COLO668 (cell line): ENCODE measurements around the gene MARVELD3.
"Not testable (repeated sequence)": the region's sequence is repeated elsewhere in the genome, so short reads cannot be mapped to it uniquely, and the experiment has no call there.

Experiments
- DNase-seq: peaks from one replicate; lab custom pipeline; 2025; ENCODE audit not compliant: unreplicated experiment; lab: John Stamatoyannopoulos, UW

The MARVELD3 gene, protein sequence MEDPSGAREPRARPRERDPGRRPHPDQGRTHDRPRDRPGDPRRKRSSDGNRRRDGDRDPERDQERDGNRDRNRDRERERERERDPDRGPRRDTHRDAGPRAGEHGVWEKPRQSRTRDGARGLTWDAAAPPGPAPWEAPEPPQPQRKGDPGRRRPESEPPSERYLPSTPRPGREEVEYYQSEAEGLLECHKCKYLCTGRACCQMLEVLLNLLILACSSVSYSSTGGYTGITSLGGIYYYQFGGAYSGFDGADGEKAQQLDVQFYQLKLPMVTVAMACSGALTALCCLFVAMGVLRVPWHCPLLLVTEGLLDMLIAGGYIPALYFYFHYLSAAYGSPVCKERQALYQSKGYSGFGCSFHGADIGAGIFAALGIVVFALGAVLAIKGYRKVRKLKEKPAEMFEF

GRCh38 chr16:71626018-71626857, at the start of gene MARVELD3:
Gene MARVELD3 (plus strand): TSS chr16:71626184. CDS start chr16:71626230, 46 bp downstream.
- DNase-seq = peak; percentile 90

DNA sequence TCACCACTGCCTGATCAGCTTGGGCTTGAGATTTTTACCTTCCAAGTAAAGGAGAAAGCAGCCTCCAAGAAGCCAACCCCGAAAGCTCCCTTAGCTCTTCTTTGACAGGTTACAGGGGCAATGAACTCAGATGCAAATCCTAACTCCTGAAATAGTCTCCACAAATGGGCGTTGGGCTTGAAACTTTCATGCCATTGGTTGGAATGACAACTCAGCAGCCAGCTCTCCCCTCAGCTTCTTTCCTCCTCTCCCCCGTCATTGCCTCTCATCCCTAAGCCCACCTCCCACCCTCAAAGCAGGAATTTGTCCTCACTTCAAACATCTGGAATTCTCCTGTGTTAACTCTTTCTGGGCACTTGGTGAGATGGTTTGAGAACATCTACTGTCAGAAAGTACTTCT, 49.0 kb upstream of the MARVELD3 start, which contains the start of gene TAT:
TAT (minus strand) TSS at position 122 of the 400 bp plus-strand sequence. CDS start 677 bp downstream, outside the sequence.
- no peak for DNase-seq

- not testable (repeated sequence) for DNase-seq
These were observed 43.5 kb upstream of the MARVELD3 start for GRCh38 chr16:71582553-71582848.

DNA sequence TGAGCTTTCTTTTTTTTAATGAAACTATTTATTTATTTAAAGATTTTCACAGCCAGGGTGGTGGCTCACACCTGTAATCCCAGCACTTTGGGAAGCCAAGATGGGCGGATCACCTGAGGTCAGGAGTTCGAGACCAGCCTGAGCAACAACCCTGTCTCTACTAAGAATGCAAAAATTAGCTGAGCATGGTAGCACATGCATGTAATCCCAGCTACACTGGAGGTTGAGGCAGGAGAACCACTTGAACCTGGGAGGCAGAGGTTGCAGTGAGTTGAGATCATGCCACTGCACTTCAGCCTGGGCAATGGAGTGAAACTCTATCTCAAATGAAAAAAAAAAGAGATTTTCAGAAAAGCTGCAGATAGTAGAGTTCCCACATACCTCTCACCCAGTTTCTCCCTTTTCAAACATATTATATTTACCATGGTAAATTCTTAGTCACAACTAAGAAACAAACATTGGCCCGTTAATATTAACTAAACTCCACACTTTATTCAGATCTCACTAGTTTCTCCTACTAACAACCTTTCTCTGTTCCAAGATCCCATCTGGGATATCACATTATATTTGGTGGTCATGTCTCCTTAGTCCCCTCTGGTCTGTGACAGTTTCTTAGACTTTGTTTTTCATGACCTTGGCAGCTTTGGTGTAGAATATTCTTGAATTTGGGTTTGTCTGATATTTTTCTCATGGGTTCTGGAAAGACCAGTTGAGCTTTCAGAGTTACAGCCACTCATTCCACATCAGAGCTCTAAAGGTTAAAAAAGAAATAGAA, 41.3 kb upstream of the MARVELD3 start:
- DNase-seq = no peak

- DNase-seq = no peak
These were observed 40.7 kb upstream of the MARVELD3 start for GRCh38 chr16:71585318-71585703.

DNA sequence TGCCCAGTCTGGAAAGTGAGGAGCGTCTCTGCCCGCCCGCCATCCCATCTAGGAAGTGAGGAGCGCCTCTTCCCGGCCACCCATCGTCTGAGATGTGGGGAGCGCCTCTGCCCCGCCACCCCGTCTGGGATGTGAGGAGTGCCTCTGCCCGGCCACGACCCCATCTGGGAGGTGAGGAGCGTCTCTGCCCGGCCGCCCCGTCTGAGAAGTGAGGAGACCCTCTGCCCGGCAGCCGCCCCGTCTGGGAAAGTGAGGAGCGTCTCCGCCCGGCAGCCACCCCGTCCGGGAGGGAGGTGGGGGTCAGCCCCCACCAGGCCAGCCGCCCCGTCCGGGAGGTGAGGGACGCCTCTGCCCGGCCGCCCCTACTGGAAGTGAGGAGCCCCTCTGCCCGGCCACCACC, 36.6 kb upstream of the MARVELD3 start:
- not testable (repeated sequence) for DNase-seq

GRCh38 chr16:71590071-71590470, 35.9 kb upstream of the MARVELD3 start:
- DNase-seq = not testable (repeated sequence)

DNA sequence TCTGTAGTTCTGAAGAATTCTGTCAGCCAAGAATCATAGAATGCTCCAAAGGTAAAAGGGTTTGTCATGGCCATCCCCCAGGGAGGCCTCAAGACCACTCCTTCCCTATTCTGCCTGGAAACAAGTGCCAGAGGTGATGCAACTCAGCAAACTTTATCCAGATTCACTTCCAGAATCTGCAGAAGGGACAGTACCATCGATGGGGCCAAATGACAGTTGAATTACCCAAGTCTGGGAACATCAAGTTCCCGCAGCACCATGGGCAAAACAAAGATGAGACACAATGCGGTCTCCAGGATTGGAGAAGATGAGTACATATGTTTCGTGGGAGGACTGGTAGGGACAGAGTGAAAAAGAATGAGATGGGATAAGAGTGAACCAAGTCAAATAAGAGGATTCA, 35.4 kb upstream of the MARVELD3 start:
- no peak for DNase-seq

DNA sequence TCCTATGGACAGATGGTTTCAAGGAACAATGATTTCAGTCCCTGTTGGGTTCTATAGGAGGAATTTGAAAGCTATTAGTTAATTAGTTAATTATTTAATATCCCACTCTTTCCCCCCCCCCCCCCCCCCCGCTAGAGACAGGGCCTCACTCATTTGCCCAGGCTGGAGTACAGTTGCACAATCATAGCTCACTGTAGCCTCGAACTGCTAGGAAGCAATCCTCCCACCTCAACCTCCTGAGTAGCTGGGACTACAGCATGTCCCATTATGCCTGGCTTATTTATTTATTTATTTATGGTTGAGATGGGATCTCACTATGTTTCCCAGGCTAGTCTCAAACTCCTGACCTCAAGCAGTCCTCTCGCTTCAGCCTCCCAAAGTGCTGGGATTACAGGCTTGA, 34.1 kb upstream of the MARVELD3 start:
- DNase-seq = no peak

- DNase-seq = no peak
These were observed 32.7 kb upstream of the MARVELD3 start for GRCh38 chr16:71593048-71593999.

DNA sequence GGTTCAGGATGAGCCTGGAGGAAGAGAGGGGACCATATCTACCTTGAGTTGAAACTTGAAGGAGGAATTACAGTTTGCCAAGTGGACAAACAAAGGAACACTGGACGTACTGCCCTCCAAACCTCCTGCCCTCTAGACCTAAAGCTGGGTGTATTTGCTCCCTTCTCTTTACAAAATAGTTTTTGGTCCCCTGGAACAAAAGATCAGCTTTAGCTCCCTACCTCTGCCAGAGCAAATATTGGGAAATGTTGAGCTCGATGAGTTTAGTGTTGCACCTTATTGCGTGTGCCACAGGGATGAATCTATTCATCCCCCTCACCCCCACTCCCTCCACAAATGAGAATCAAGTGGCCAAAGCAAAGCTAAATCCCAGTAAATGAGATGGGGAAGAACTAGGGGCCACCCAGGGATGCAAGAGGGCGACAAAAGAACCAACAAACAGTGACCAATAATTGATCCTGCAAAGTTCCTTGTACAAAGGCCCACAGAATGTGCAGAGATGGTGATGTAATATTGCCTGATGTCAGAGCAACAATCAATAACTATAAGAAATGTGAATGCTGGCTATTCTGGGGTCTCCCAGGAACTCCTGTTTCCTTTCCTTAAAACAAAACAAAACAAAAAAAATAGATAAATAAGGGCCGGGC, 31.9 kb upstream of the MARVELD3 start:
- no peak for DNase-seq

GRCh38 chr16:71595340-71595826, 30.6 kb upstream of the MARVELD3 start:
- DNase-seq = not testable (repeated sequence)

- DNase-seq = not testable (repeated sequence)
These were observed 27.6 kb upstream of the MARVELD3 start for GRCh38 chr16:71598426-71598825.

DNA sequence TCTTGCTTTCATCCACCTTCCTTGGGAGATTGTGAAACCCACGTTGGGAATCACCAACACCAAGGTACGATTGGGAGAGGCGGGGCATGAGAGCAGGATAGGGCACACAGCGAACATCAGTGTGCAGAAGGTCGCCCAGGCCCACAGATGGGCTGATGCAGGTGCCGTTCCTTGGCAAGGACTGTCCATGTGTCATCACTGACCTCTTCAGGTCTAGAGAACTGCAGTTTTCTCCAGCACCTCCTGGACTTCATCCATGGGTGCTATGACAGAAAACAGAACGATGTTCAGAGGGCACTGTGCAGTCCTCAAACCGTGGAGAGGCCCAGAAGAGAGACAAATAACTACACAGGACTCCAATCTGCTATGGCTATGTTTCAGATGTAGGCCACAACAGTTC, 25.2 kb upstream of the MARVELD3 start:
- DNase-seq = no peak

GRCh38 chr16:71609066-71609465, 16.9 kb upstream of the MARVELD3 start:
- no peak for DNase-seq

GRCh38 chr16:71610447-71610846, 15.5 kb upstream of the MARVELD3 start:
- DNase-seq = no peak

DNA sequence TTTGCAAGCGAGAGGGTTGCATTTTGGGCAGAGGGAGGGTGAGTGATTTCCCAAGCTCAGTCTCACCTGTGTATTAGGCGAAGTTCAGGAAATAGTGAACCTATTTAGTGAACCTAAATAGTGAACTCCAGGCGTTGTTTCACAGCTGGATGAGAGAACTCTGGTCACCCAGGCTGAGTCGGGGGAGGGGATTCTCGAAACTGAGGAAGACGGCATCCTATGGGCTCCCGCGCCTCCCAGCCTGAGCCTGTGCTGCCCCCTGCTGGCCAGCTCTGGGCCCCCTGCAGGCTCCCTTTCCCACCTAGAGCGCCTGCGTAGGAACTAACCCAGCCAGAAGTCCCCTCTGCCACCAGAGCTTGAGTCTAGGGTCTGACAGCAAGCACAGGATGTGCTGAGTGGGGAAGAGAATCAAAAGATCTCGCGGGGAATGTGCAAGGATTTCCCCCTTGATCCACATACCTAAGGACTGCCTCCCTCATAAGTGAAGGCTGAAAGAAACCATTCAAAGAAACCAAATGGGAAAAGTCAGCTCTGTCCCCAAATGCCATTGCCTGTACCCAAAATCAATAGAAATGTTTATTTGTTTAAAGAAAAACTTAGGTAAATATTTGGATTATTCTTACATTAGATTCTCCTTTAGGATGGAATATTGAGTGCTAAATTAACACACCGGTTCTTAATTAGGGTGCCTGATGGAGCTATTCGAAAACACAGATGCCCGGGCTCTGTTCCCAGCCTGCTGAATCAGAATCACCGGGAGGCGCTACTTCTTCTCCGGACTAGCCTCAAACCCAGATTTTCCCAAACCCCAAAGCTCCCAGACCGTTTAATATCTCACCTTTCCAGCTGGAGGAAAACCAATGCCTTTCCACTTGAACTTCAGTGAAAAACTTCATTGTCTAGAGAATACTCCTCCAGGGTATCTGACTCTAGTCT, 14.8 kb upstream of the MARVELD3 start:
- DNase-seq = peak; percentile 84

- DNase-seq = not testable (repeated sequence)
These were observed 11.0 kb upstream of the MARVELD3 start for GRCh38 chr16:71614956-71615355.
